ENCODE results near the gene DROSHA. TPM values are rescaled to one million over a fixed set of nuclear protein-coding genes. Genes with fewer than 3 reads are reported as not detected.
"Not testable (repeated sequence)": the region's sequence is repeated elsewhere in the genome, so short reads cannot be mapped to it uniquely, and the experiment has no call there.

The DROSHA gene
- total RNA-seq, 1 donor from 2014 or later, result 59.8 TPM

GRCh38 chr5:31362931-31363568 lies 168.8 kb downstream of the DROSHA start:
- Mint-ChIP-seq H3K4me3 (no peak overlapping the region), H3K9me3 (no peaks in the 10 kb centered on the region), H3K36me3 (ENCODE audit: low read depth) (no peaks in the 10 kb centered on the region), H3K4me1 (no peaks in the 10 kb centered on the region), H3K27ac (no peak overlapping the region), H3K27me3 (no peaks in the 10 kb centered on the region)
- CTCF ChIA-PET, result no interaction called here
- no peak for DNase-seq
- no peak for TF ChIP-seq CTCF (IDR thresholded peaks at IDR 0.05)
- POLR2A ChIA-PET, result no interaction called here
- ATAC-seq (ENCODE audit: low read depth), result no peak
- intact Hi-C loops (cut with micrococcal nuclease), result no loop called here

GRCh38 chr5:31362529-31362900 lies 169.4 kb downstream of the DROSHA start:
- H3K27ac Mint-ChIP-seq, result no peak overlapping the region
- H3K27me3 Mint-ChIP-seq, result no peaks in the 10 kb centered on the region
- ChIA-PET CTCF (no interaction called here), POLR2A (no interaction called here)
- intact Hi-C loops (cut with micrococcal nuclease), result no loop called here
- TF ChIP-seq CTCF (IDR thresholded peaks at IDR 0.05), result no peak
- H3K4me3 Mint-ChIP-seq, result no peak overlapping the region
- H3K4me1 Mint-ChIP-seq, result no peaks in the 10 kb centered on the region
- DNase-seq (no peak), ATAC-seq (ENCODE audit: low read depth) (no peak)
- no peaks in the 10 kb centered on the region for H3K36me3 Mint-ChIP-seq (ENCODE audit: low read depth)
- no peaks in the 10 kb centered on the region for H3K9me3 Mint-ChIP-seq

GRCh38 chr5:31361704-31362528 lies 170.0 kb downstream of the DROSHA start:
- ATAC-seq (ENCODE audit: low read depth); H3K27me3 Mint-ChIP-seq; DNase-seq; POLR2A ChIA-PET; intact Hi-C loops (cut with micrococcal nuclease); H3K9me3 Mint-ChIP-seq; H3K4me3 Mint-ChIP-seq; H3K27ac Mint-ChIP-seq; CTCF ChIA-PET; H3K36me3 Mint-ChIP-seq (ENCODE audit: low read depth); H3K4me1 Mint-ChIP-seq: not testable (repeated sequence)

GRCh38 chr5:31361234-31361633 lies 170.7 kb downstream of the DROSHA start:
- no peak for DNase-seq
- Mint-ChIP-seq H3K27me3 (no peaks in the 10 kb centered on the region), H3K4me1 (no peaks in the 10 kb centered on the region), H3K9me3 (peaks cover 1% of the 10 kb centered on the region), H3K36me3 (ENCODE audit: low read depth) (no peaks in the 10 kb centered on the region), H3K27ac (no peak overlapping the region), H3K4me3 (no peak overlapping the region)
- intact Hi-C loops (cut with micrococcal nuclease), result no loop called here
- TF ChIP-seq CTCF (IDR thresholded peaks at IDR 0.05), result no peak
- ChIA-PET POLR2A (no interaction called here), CTCF (no interaction called here)
- no peak for ATAC-seq (ENCODE audit: low read depth)

GRCh38 chr5:31359839-31360238 lies 172.1 kb downstream of the DROSHA start:
- no peak for ATAC-seq (ENCODE audit: low read depth)
- H3K9me3 Mint-ChIP-seq, result peaks cover 4% of the 10 kb centered on the region
- TF ChIP-seq CTCF (IDR thresholded peaks at IDR 0.05), result no peak
- no peak overlapping the region for H3K4me3 Mint-ChIP-seq
- DNase-seq, result no peak
- CTCF ChIA-PET, result no interaction called here
- no peaks in the 10 kb centered on the region for H3K27me3 Mint-ChIP-seq
- H3K36me3 Mint-ChIP-seq (ENCODE audit: low read depth), result no peaks in the 10 kb centered on the region
- POLR2A ChIA-PET, result no interaction called here
- intact Hi-C loops (cut with micrococcal nuclease), result no loop called here
- H3K4me1 Mint-ChIP-seq, result no peaks in the 10 kb centered on the region
- no peak overlapping the region for H3K27ac Mint-ChIP-seq
